Measurements from ENCODE around the gene HARS1.
A peak's percentile ranks its signal among the peaks of the same experiment; 100 is the strongest.
"Not testable (repeated sequence)": the region's sequence is repeated elsewhere in the genome, so short reads cannot be mapped to it uniquely, and the experiment has no call there.

HARS1 gene

GRCh38 chr5:140632366-140633020, 58.7 kb downstream of the HARS1 start:
- peak; percentile 86 to 95 (median 92) for DNase-seq

GRCh38 chr5:140631831-140632365, 59.3 kb downstream of the HARS1 start:
- peak in 3 of 4 experiments; percentile 16 to 43 (median 34) for DNase-seq

- peak; percentile 80 to 93 (median 88) for DNase-seq
These were observed 60.1 kb downstream of the HARS1 start for GRCh38 chr5:140631036-140631417.

- DNase-seq = peak in 2 of 4 experiments; percentile 45 to 47
These were observed 60.7 kb downstream of the HARS1 start for GRCh38 chr5:140630292-140631035.

- no peak for DNase-seq
These were observed 62.5 kb downstream of the HARS1 start for GRCh38 chr5:140628711-140629110.

- DNase-seq = no peak
These were observed 63.2 kb downstream of the HARS1 start for GRCh38 chr5:140627972-140628371.

GRCh38 chr5:140624886-140625285, 66.3 kb downstream of the HARS1 start:
- DNase-seq = not testable (repeated sequence)

Measured in suppressor macrophage (primary cell).